Measurements from ENCODE around the gene BOLL. TPM values are rescaled to one million over a fixed set of nuclear protein-coding genes. Genes with fewer than 3 reads are reported as not detected.
"Not testable (repeated sequence)": the region's sequence is repeated elsewhere in the genome, so short reads cannot be mapped to it uniquely, and the experiment has no call there.

BOLL gene
- total RNA-seq, 1 experiment from 2014 or later = not detected

- Histone ChIP-seq H2AFZ (ENCODE audit: low read length) (no peak overlapping the region), H3K4me3 (ENCODE audit: low read length) (no peak overlapping the region), H3K9ac (ENCODE audit: low read length) (no peak overlapping the region), H3K27me3 (ENCODE audit: low read length) (no peaks in the 10 kb centered on the region), H3K27ac (ENCODE audit: low read length) (no peak overlapping the region), H3K9me3 (ENCODE audit: low read length) (no peaks in the 10 kb centered on the region), H3K9me2 (replicated peaks; ENCODE audit: low read length) (no peaks in the 10 kb centered on the region), H3F3A (ENCODE audit: low read length, unreplicated experiment) (no peaks in the 10 kb centered on the region), H3K4me1 (ENCODE audit: insufficient read depth, low read length) (no peaks in the 10 kb centered on the region), H3K79me2 (ENCODE audit: low read length) (no peaks in the 10 kb centered on the region), H3K36me3 (ENCODE audit: low read depth, low read length) (no peaks in the 10 kb centered on the region), H3K4me2 (ENCODE audit: low read length) (no peak overlapping the region), H4K20me1 (ENCODE audit: low read length) (no peaks in the 10 kb centered on the region)
- no TSS peak for BruUV-seq (replicated peaks)
- POLR2A ChIA-PET (ENCODE audit: unreplicated experiment) = no interaction called here
- ATAC-seq (no peak), DNase-seq (no peak)
- TF ChIP-seq EZH2 (IDR thresholded peaks at IDR 0.05; ENCODE audit: low read length, unreplicated experiment) (no peak), CTCF (conservative IDR thresholded peaks at IDR 0.05; ENCODE audit: low read depth, low read length) (no peak), EZH2phosphoT487 (IDR thresholded peaks at IDR 0.05; ENCODE audit: borderline replicate concordance, low read length) (no peak)
- intact Hi-C loops (cut with micrococcal nuclease) = no loop called here
- CTCF ChIA-PET = no interaction called here
Measured at GRCh38 chr2:197740200-197740599, 44.9 kb downstream of the BOLL start.

- H3K27me3 ChIP-seq (ENCODE audit: low read length); DNase-seq; H3K9me2 ChIP-seq (replicated peaks; ENCODE audit: low read length); H3K4me1 ChIP-seq (ENCODE audit: insufficient read depth, low read length); H3K27ac ChIP-seq (ENCODE audit: low read length); ATAC-seq; H3F3A ChIP-seq (ENCODE audit: low read length, unreplicated experiment); H3K9me3 ChIP-seq (ENCODE audit: low read length); H3K79me2 ChIP-seq (ENCODE audit: low read length); H4K20me1 ChIP-seq (ENCODE audit: low read length); BruUV-seq (replicated peaks); CTCF ChIA-PET; POLR2A ChIA-PET (ENCODE audit: unreplicated experiment); H3K9ac ChIP-seq (ENCODE audit: low read length); intact Hi-C loops (cut with micrococcal nuclease); H3K36me3 ChIP-seq (ENCODE audit: low read depth, low read length): not testable (repeated sequence)
- Histone ChIP-seq H3K4me3 (ENCODE audit: low read length) (peak overlapping the region; percentile 11; the same call in 1 of the 2 replicates), H3K4me2 (ENCODE audit: low read length) (peak overlapping the region; percentile 49), H2AFZ (ENCODE audit: low read length) (0 out of 2 replicates have a peak overlapping the region, but pooled peaks have one; percentile 15)
Measured at GRCh38 chr2:197728555-197729544, 56.3 kb downstream of the BOLL start.

GRCh38 chr2:197727011-197727410 is 58.1 kb downstream of the BOLL start:
- no peak overlapping the region for H3K9ac ChIP-seq (ENCODE audit: low read length)
- H3K4me3 ChIP-seq (ENCODE audit: low read length) = no peak overlapping the region
- no peak overlapping the region for H3K27ac ChIP-seq (ENCODE audit: low read length)
- H3K4me2 ChIP-seq (ENCODE audit: low read length) = no peak overlapping the region
- no peaks in the 10 kb centered on the region for H3K4me1 ChIP-seq (ENCODE audit: insufficient read depth, low read length)
- H3K27me3 ChIP-seq (ENCODE audit: low read length) = no peaks in the 10 kb centered on the region
- CTCF ChIA-PET = no interaction called here
- POLR2A ChIA-PET (ENCODE audit: unreplicated experiment) = no interaction called here
- no peaks in the 10 kb centered on the region for H4K20me1 ChIP-seq (ENCODE audit: low read length)
- ATAC-seq = no peak
- no peaks in the 10 kb centered on the region for H3F3A ChIP-seq (ENCODE audit: low read length, unreplicated experiment)
- H2AFZ ChIP-seq (ENCODE audit: low read length) = no peak overlapping the region
- TF ChIP-seq EZH2 (IDR thresholded peaks at IDR 0.05; ENCODE audit: low read length, unreplicated experiment) = no peak
- no peak for TF ChIP-seq CTCF (conservative IDR thresholded peaks at IDR 0.05; ENCODE audit: low read depth, low read length)
- no peak for TF ChIP-seq EZH2phosphoT487 (IDR thresholded peaks at IDR 0.05; ENCODE audit: borderline replicate concordance, low read length)
- intact Hi-C loops (cut with micrococcal nuclease) = no loop called here
- H3K79me2 ChIP-seq (ENCODE audit: low read length) = no peaks in the 10 kb centered on the region
- H3K9me2 ChIP-seq (replicated peaks; ENCODE audit: low read length) = no peaks in the 10 kb centered on the region
- BruUV-seq (replicated peaks) = no TSS peak
- no peaks in the 10 kb centered on the region for H3K9me3 ChIP-seq (ENCODE audit: low read length)
- H3K36me3 ChIP-seq (ENCODE audit: low read depth, low read length) = no peaks in the 10 kb centered on the region
- no peak for DNase-seq

Data from PC-3 (cell line).